HepG2 (cell line): ENCODE results near the gene H6PD. TPM values are rescaled to one million over a fixed set of nuclear protein-coding genes. Genes with fewer than 3 reads are reported as not detected.
A peak's percentile ranks its signal among the peaks of the same experiment; 100 is the strongest.

Source experiments
- ARNT ChIP-seq: fragments of 450-650 bp; IDR thresholded peaks from 2 replicates; pipeline ENCODE4 v1.6.1; 2017
- BCL6 ChIP-seq: IDR thresholded peaks from 2 replicates; pipeline ENCODE4 v1.6.1; 2016; ENCODE audit warnings: missing genetic modification reagents, missing compliant biosample characterization
- CERS6 ChIP-seq: sonication (generic); formaldehyde crosslinking; IDR thresholded peaks from 2 replicates; pipeline ENCODE4 v1.5.0; 2020; ENCODE audit warnings: missing genetic modification reagents
- EHMT2 ChIP-seq: fragments of 200-600 bp; sonication (generic); IDR thresholded peaks from 2 replicates; pipeline ENCODE4 v1.7.0; 2017; ENCODE audit warnings: antibody characterized with exemption, low read depth, low read length, borderline replicate concordance
- ESRRA ChIP-seq: sonication (generic); formaldehyde crosslinking; IDR thresholded peaks from 2 replicates; pipeline ENCODE4 v1.5.1; 2020; ENCODE audit warnings: mild to moderate bottlenecking, low read depth, missing genetic modification reagents
- IKZF4 ChIP-seq: sonication (generic); formaldehyde crosslinking; IDR thresholded peaks from 2 replicates; pipeline ENCODE4 v1.5.1; 2020; ENCODE audit warnings: borderline replicate concordance, mild to moderate bottlenecking, low read depth, missing genetic modification reagents; ENCODE audit errors: not compliant biosample characterization
- JUN ChIP-seq: sonication (generic); formaldehyde crosslinking; IDR thresholded peaks from 2 replicates; pipeline ENCODE4 v1.4.0; 2020; ENCODE audit warnings: mild to moderate bottlenecking, missing genetic modification reagents
- MIER2 ChIP-seq: IDR thresholded peaks from 2 replicates; pipeline ENCODE4 v1.6.1; 2016; ENCODE audit warnings: missing biosample characterization, missing genetic modification reagents
- MLLT10 ChIP-seq: sonication (generic); formaldehyde crosslinking; IDR thresholded peaks from 2 replicates; pipeline ENCODE4 v1.4.0; 2020; ENCODE audit warnings: missing genetic modification reagents
- NCOR1 ChIP-seq: fragments of 200-600 bp; sonication (generic); IDR thresholded peaks from 2 replicates; pipeline ENCODE4 v1.7.0; 2017; ENCODE audit warnings: antibody characterized with exemption, low read length, borderline replicate concordance
- NR0B2 ChIP-seq: sonication (generic); formaldehyde crosslinking; IDR thresholded peaks from 2 replicates; pipeline ENCODE4 v1.4.0; 2020; ENCODE audit warnings: mild to moderate bottlenecking, missing genetic modification reagents
- RARA ChIP-seq: IDR thresholded peaks from 2 replicates; pipeline ENCODE4 v1.6.1; 2016; ENCODE audit warnings: missing genetic modification reagents, missing compliant biosample characterization
- RFXANK ChIP-seq: IDR thresholded peaks from 2 replicates; pipeline ENCODE4 v1.6.1; 2016
- RFXAP ChIP-seq: sonication (generic); formaldehyde crosslinking; IDR thresholded peaks from 2 replicates; pipeline ENCODE4 v1.4.0; 2020; ENCODE audit warnings: missing genetic modification reagents, borderline replicate concordance
- SAFB2 ChIP-seq: sonication (generic); formaldehyde crosslinking; IDR thresholded peaks from 2 replicates; pipeline ENCODE4 v1.5.1; 2020; ENCODE audit warnings: missing genetic modification reagents, low read depth, mild to moderate bottlenecking, borderline replicate concordance
- ZFY ChIP-seq: sonication (generic); formaldehyde crosslinking; IDR thresholded peaks from 2 replicates; pipeline ENCODE4 v1.4.0; 2020; ENCODE audit warnings: missing genetic modification reagents
- ZNF138 ChIP-seq: sonication (generic); formaldehyde crosslinking; IDR thresholded peaks from 2 replicates; pipeline ENCODE4 v1.5.0; 2020; ENCODE audit warnings: mild to moderate bottlenecking, low read depth, missing genetic modification reagents
- ZNF160 ChIP-seq: sonication (generic); formaldehyde crosslinking; IDR thresholded peaks from 2 replicates; pipeline ENCODE4 v1.8.0; 2022; ENCODE audit warnings: mild to moderate bottlenecking, inconsistent platforms, missing genetic modification reagents
- ZNF333 ChIP-seq: sonication (generic); formaldehyde crosslinking; IDR thresholded peaks from 2 replicates; pipeline ENCODE4 v1.4.0; 2020; ENCODE audit warnings: mild to moderate bottlenecking, missing genetic modification reagents, borderline replicate concordance
- ZNF337 ChIP-seq: sonication (generic); formaldehyde crosslinking; IDR thresholded peaks from 2 replicates; pipeline ENCODE4 v1.5.1; 2020; ENCODE audit warnings: missing genetic modification reagents, low read depth, mild to moderate bottlenecking, borderline replicate concordance
- ZNF33B ChIP-seq: sonication (generic); formaldehyde crosslinking; IDR thresholded peaks from 2 replicates; pipeline ENCODE4 v1.5.1; 2020; ENCODE audit warnings: mild to moderate bottlenecking, missing genetic modification reagents
- ZNF512 ChIP-seq: sonication (generic); formaldehyde crosslinking; IDR thresholded peaks from 2 replicates; pipeline ENCODE4 v1.4.0; 2020; ENCODE audit warnings: mild to moderate bottlenecking, missing genetic modification reagents
- ZNF570 ChIP-seq: sonication (generic); formaldehyde crosslinking; IDR thresholded peaks from 2 replicates; pipeline ENCODE4 v1.4.0; 2020; ENCODE audit warnings: mild to moderate bottlenecking, missing genetic modification reagents, borderline replicate concordance
- ZNF616 ChIP-seq: sonication (generic); formaldehyde crosslinking; IDR thresholded peaks from 2 replicates; pipeline ENCODE4 v1.5.0; 2020; ENCODE audit warnings: low read depth, mild to moderate bottlenecking, missing genetic modification reagents
- ZNF772 ChIP-seq: sonication (generic); formaldehyde crosslinking; IDR thresholded peaks from 2 replicates; pipeline ENCODE4 v1.5.0; 2020; ENCODE audit warnings: mild to moderate bottlenecking, missing genetic modification reagents
- ZNF780A ChIP-seq: sonication (generic); formaldehyde crosslinking; IDR thresholded peaks from 2 replicates; pipeline ENCODE4 v1.8.0; 2022; ENCODE audit warnings: mild to moderate bottlenecking, missing genetic modification reagents, moderate library complexity
- ZXDC ChIP-seq: sonication (generic); formaldehyde crosslinking; IDR thresholded peaks from 2 replicates; pipeline ENCODE4 v1.5.0; 2020; ENCODE audit warnings: mild to moderate bottlenecking, missing genetic modification reagents
- polyA plus RNA-seq, 8 experiments: library from polyadenylated mRNA; depleted of rRNA in 3 of 8; stranded (reverse) in 7 of 8; unstranded in 1 of 8; fragments of >200 nt; fragmentation: Illumina TruSeq in 4 of 8; extraction: Trizol in 4 of 8; gene quantifications; 2 replicates each; pipeline versions ENCODE4 v1.2.1 to v1.2.3, GENCODE V29; 2011 to 2016; ENCODE audit warnings: low read depth in 4 of 8, missing spikeins in 1 of 8, mixed read lengths in 1 of 8; ENCODE audit not compliant: insufficient read depth in 1 of 8
- total RNA-seq, 5 experiments: library from RNA; depleted of rRNA; stranded (reverse); fragments of >200 nt; fragmentation: Illumina TruSeq; extraction: Trizol; gene quantifications; 2 replicates each; pipeline ENCODE4 v1.2.3, GENCODE V29; 2016; ENCODE audit warnings: low read depth in 1 of 5

H6PD gene
- total and polyA plus RNA-seq, 2 of the 13 experiments (the other 11 are each of a cell fraction or from before 2014, with no cell fraction given): 9.3 to 14.1 TPM

- TF ChIP-seq EHMT2 (no peak), CERS6 (CRISPR knock-in tag) (no peak), ZNF333 (CRISPR knock-in tag) (no peak), NR0B2 (no peak), SAFB2 (CRISPR knock-in tag) (no peak), ESRRA (CRISPR knock-in tag) (no peak), ZNF33B (no peak), BCL6 (CRISPR knock-in tag) (peak; percentile 37; the same call in 1 of the 2 replicates), ZNF772 (CRISPR knock-in tag) (no peak), MIER2 (CRISPR knock-in tag) (no peak), ZNF160 (no peak), ZNF780A (no peak), ZNF337 (CRISPR knock-in tag) (no peak), ZNF570 (no peak), NCOR1 (no peak), ZNF616 (CRISPR knock-in tag) (no peak), RFXANK (no peak), ZXDC (CRISPR knock-in tag) (no peak), JUN (CRISPR knock-in tag) (no peak), ARNT (no peak), RFXAP (CRISPR knock-in tag) (no peak), ZFY (CRISPR knock-in tag) (no peak), RARA (CRISPR knock-in tag) (peak; percentile 34), MLLT10 (CRISPR knock-in tag) (no peak), ZNF138 (CRISPR knock-in tag) (no peak), ZNF512 (CRISPR knock-in tag) (no peak), IKZF4 (CRISPR knock-in tag) (no peak)
These were observed 7.9 kb downstream of the H6PD start (continued) for GRCh38 chr1:9242338-9242969.
